Liver (tissue), 9 donors: ENCODE results near the gene CEP20. TPM values are rescaled to one million over a fixed set of nuclear protein-coding genes. Genes with fewer than 3 reads are reported as not detected.
"Not testable (repeated sequence)": the region's sequence is repeated elsewhere in the genome, so short reads cannot be mapped to it uniquely, and the experiment has no call there.

Experiments used
- DNase-seq: peaks from one replicate; pipeline ENCODE4 v3.0.0-alpha.2; 2017; ENCODE audit warnings: low spot score
- H3K27ac ChIP-seq, 2 donors: one replicate each; pipeline ENCODE4 v1.7.0; 2013; ENCODE audit warnings: inconsistent platforms in 2 of 2, low read length in 2 of 2, control low read depth in 1 of 2, low read depth in 1 of 2, mild to moderate bottlenecking in 1 of 2
- H3K27me3 ChIP-seq, 4 donors: one replicate each; pipeline versions ENCODE4 v1.6.1 to v1.7.0; 2013; ENCODE audit warnings: low read length in 3 of 4, inconsistent platforms in 1 of 4, mild to moderate bottlenecking in 1 of 4, moderate library complexity in 1 of 4; ENCODE audit not compliant: control insufficient read depth in 4 of 4, insufficient read depth in 4 of 4
- H3K36me3 ChIP-seq, 4 donors: one replicate each; pipeline versions ENCODE4 v1.6.1 to v1.7.0; 2013; ENCODE audit warnings: low read length in 3 of 4, mild to moderate bottlenecking in 3 of 4, low read depth in 1 of 4, moderate library complexity in 1 of 4; ENCODE audit not compliant: control insufficient read depth in 4 of 4, insufficient read depth in 3 of 4
- H3K4me1 ChIP-seq, 4 donors: one replicate each; pipeline versions ENCODE4 v1.6.1 to v1.7.0; 2013; ENCODE audit warnings: low read length in 3 of 4, mild to moderate bottlenecking in 3 of 4, moderate library complexity in 1 of 4; ENCODE audit not compliant: control insufficient read depth in 4 of 4, insufficient read depth in 4 of 4
- H3K4me3 ChIP-seq, 3 donors: one replicate each; pipeline versions ENCODE4 v1.6.1 to v1.7.0; 2013; ENCODE audit warnings: low read length in 3 of 3, control low read depth in 1 of 3, low read depth in 1 of 3, mild to moderate bottlenecking in 1 of 3
- H3K9ac ChIP-seq, 2 donors: one replicate each; pipeline ENCODE4 v1.7.0; 2013; ENCODE audit warnings: low read length in 2 of 2, mild to moderate bottlenecking in 2 of 2, moderate library complexity in 2 of 2, control low read depth in 1 of 2, low read depth in 1 of 2
- H3K9me3 ChIP-seq, 4 donors: one replicate each; pipeline versions ENCODE4 v1.6.1 to v1.7.0; 2013; ENCODE audit warnings: low read length in 3 of 4; ENCODE audit not compliant: control insufficient read depth in 4 of 4
- EGR1 ChIP-seq, 2 donors: IDR thresholded peaks; 2 replicates each; pipeline ENCODE4 v1.6.1; 2016 to 2018; ENCODE audit warnings: antibody characterized with exemption in 2 of 2, low read depth in 2 of 2
- GABPA ChIP-seq, 2 donors: IDR thresholded peaks in 1 of 2; conservative IDR thresholded peaks in 1 of 2; 2 replicates each; pipeline ENCODE4 v1.6.1; 2016; ENCODE audit warnings: antibody characterized with exemption in 2 of 2, mild to moderate bottlenecking in 1 of 2, moderate library complexity in 1 of 2
- HNF4A ChIP-seq, 2 donors: conservative IDR thresholded peaks; 2 replicates each; pipeline ENCODE4 v1.6.1; 2016; ENCODE audit warnings: antibody characterized with exemption in 2 of 2, mild to moderate bottlenecking in 2 of 2
- MAX ChIP-seq: IDR thresholded peaks from 2 replicates; pipeline ENCODE4 v1.6.1; 2016; ENCODE audit warnings: antibody characterized with exemption
- NR2F2 ChIP-seq: IDR thresholded peaks from 2 replicates; pipeline ENCODE4 v1.6.1; 2016; ENCODE audit warnings: antibody characterized with exemption
- RAD21 ChIP-seq, 2 donors: IDR thresholded peaks; 2 replicates each; pipeline ENCODE4 v1.6.1; 2016; ENCODE audit warnings: antibody characterized with exemption in 2 of 2, mild to moderate bottlenecking in 2 of 2
- RXRA ChIP-seq, 2 donors: IDR thresholded peaks; 2 replicates each; pipeline ENCODE4 v1.6.1; 2017 to 2018; ENCODE audit warnings: antibody characterized with exemption in 2 of 2, mild to moderate bottlenecking in 1 of 2
- SP1 ChIP-seq: IDR thresholded peaks from 2 replicates; pipeline ENCODE4 v1.6.1; 2018; ENCODE audit warnings: antibody characterized with exemption, mild to moderate bottlenecking
- TAF1 ChIP-seq: conservative IDR thresholded peaks from 2 replicates; pipeline ENCODE4 v1.6.1; 2016; ENCODE audit warnings: antibody characterized with exemption, mild to moderate bottlenecking
- YY1 ChIP-seq: IDR thresholded peaks from 2 replicates; pipeline ENCODE4 v1.6.1; 2016; ENCODE audit warnings: antibody characterized with exemption, mild to moderate bottlenecking
- ZBTB33 ChIP-seq: IDR thresholded peaks from 2 replicates; pipeline ENCODE4 v1.6.1; 2016; ENCODE audit warnings: antibody characterized with exemption
- WGBS: extraction: QIAGEN DNeasy Blood & Tissue Kit; methylation state at CpG from one replicate; pipeline ENCODE4 v1.1.7; 2013; 5-methylcytosine and 5-hydroxymethylcytosine counted together
- polyA plus RNA-seq, 2 donors: library from polyadenylated mRNA; stranded (reverse) in 1 of 2; unstranded in 1 of 2; fragments of 200-250 nt in 1 of 2; fragments of >200 nt in 1 of 2; fragmentation: Nextera tagmentation in 1 of 2; extraction: Ambion mirVana in 1 of 2; gene quantifications; one replicate each; pipeline versions ENCODE4 v1.2.1 to v1.2.3, GENCODE V29; 2013 to 2015
- total RNA-seq, 2 donors: library from RNA; depleted of rRNA; stranded (reverse); fragments of >200 nt; gene quantifications; one replicate each; pipeline ENCODE4 v1.2.3, GENCODE V29; 2014
- TF ChIP-seq, protein P1 (sequence below): IDR thresholded peaks from 2 replicates; pipeline ENCODE4 v1.6.1; 2016; ENCODE audit warnings: antibody characterized with exemption, mild to moderate bottlenecking
- TF ChIP-seq, protein P2 (sequence below): fragments of 150-350 bp; IDR thresholded peaks from 2 replicates; pipeline ENCODE4 v1.5.1; 2017; ENCODE audit warnings: improper control_type of control experiment, low read depth, low read length; ENCODE audit not compliant: missing input control
- donor health status: healthy.
- donor health status: healthy.
- donor health status: healthy.
- donor health status: healthy.
- donor health status: healthy.

The CEP20 gene, protein sequence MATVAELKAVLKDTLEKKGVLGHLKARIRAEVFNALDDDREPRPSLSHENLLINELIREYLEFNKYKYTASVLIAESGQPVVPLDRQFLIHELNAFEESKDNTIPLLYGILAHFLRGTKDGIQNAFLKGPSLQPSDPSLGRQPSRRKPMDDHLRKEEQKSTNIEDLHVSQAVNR
- 10 to 100 TPM; 13.2 to 19.2 TPM for total RNA-seq
- 10 to 100 TPM; 10.7 to 13.4 TPM for polyA plus RNA-seq

DNA sequence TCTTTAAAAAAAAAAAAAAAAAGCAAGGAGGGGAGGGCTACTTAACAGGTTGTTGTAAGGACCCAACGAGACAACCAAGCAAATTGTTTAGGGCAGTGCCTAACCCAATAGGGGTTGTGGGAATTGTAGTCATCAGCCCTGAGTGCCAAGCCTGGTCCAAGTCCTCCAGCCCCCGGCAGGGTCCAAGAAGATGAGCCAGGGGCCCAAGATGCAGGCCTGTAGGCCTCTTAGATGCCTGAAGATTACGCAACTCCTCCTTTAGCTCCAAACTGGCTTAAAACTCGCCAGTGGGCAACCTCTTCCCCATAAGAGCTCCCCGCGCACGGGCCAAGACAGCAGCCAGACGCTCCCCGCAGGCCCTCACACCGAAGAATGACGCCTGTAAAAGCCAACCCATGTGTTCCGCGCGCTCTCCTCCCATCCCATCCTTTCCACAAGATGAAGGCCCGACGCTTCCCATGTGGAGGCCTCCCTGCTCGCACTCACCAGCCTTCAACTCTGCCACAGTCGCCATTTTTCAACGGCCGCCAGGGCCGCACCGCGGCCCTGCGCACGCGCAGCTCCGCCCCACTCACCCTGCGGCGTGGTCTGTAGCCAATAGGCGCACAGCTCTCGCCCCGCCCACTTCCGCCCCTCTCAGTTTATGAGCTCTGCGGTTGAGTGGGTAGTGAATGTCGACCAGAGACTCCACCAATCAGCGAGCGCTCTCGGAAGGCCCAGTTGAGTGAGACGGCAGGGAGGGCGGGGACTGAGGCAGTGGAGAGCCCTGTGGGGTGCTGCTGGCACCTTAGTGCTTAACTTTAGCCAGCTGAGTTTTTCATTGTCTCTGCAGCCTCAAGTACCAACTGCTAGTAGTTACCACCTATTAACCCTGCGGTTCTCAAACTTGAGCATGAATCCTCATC lies at the start of gene CEP20:
TSS of gene CEP20 (minus strand) at position 532 of the 905 bp plus-strand sequence. CDS start at position 514, 18 bp downstream.
- peak within 1 kb of the TSS; percentile 75 to 79 for H3K27ac ChIP-seq
- TF ChIP-seq EGR1 (IDR thresholded peaks at IDR 0.05; ENCODE audit: low read depth in 2 of 2), result peak in 1 of 2 donors; percentile 38
- peak in 1 of 2 donors; percentile 17 for TF ChIP-seq RXRA (IDR thresholded peaks at IDR 0.05)
- TF ChIP-seq YY1, result peak; percentile 99
- TF ChIP-seq RAD21 (IDR thresholded peaks at IDR 0.05), result peak; percentile 17 to 38
- peak; percentile 82 for TF ChIP-seq TAF1
- TF ChIP-seq HNF4A (conservative IDR thresholded peaks at IDR 0.05), result no peak
- TF ChIP-seq, protein P1, sequence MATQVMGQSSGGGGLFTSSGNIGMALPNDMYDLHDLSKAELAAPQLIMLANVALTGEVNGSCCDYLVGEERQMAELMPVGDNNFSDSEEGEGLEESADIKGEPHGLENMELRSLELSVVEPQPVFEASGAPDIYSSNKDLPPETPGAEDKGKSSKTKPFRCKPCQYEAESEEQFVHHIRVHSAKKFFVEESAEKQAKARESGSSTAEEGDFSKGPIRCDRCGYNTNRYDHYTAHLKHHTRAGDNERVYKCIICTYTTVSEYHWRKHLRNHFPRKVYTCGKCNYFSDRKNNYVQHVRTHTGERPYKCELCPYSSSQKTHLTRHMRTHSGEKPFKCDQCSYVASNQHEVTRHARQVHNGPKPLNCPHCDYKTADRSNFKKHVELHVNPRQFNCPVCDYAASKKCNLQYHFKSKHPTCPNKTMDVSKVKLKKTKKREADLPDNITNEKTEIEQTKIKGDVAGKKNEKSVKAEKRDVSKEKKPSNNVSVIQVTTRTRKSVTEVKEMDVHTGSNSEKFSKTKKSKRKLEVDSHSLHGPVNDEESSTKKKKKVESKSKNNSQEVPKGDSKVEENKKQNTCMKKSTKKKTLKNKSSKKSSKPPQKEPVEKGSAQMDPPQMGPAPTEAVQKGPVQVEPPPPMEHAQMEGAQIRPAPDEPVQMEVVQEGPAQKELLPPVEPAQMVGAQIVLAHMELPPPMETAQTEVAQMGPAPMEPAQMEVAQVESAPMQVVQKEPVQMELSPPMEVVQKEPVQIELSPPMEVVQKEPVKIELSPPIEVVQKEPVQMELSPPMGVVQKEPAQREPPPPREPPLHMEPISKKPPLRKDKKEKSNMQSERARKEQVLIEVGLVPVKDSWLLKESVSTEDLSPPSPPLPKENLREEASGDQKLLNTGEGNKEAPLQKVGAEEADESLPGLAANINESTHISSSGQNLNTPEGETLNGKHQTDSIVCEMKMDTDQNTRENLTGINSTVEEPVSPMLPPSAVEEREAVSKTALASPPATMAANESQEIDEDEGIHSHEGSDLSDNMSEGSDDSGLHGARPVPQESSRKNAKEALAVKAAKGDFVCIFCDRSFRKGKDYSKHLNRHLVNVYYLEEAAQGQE, result peak; percentile 39
- peak; percentile 81 for TF ChIP-seq SP1
- peak; percentile 32 for TF ChIP-seq MAX
- no peak for TF ChIP-seq NR2F2
- TF ChIP-seq GABPA (IDR thresholded peaks at IDR 0.05 in 1 of 2, conservative IDR thresholded peaks at IDR 0.05 in 1 of 2), result peak; percentile 10 to 81
- no peak for TF ChIP-seq ZBTB33
- TF ChIP-seq, protein P2, sequence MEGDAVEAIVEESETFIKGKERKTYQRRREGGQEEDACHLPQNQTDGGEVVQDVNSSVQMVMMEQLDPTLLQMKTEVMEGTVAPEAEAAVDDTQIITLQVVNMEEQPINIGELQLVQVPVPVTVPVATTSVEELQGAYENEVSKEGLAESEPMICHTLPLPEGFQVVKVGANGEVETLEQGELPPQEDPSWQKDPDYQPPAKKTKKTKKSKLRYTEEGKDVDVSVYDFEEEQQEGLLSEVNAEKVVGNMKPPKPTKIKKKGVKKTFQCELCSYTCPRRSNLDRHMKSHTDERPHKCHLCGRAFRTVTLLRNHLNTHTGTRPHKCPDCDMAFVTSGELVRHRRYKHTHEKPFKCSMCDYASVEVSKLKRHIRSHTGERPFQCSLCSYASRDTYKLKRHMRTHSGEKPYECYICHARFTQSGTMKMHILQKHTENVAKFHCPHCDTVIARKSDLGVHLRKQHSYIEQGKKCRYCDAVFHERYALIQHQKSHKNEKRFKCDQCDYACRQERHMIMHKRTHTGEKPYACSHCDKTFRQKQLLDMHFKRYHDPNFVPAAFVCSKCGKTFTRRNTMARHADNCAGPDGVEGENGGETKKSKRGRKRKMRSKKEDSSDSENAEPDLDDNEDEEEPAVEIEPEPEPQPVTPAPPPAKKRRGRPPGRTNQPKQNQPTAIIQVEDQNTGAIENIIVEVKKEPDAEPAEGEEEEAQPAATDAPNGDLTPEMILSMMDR, result peak; percentile 41
- H3K9me3 ChIP-seq, result no peaks in the 10 kb centered on the region
- no peaks in the 10 kb centered on the region for H3K27me3 ChIP-seq
- peaks cover 0 to 5% (median 1%) of the 10 kb centered on the region in 4 donors for H3K36me3 ChIP-seq
- peak within 1 kb of the TSS; percentile 39 to 92 for H3K9ac ChIP-seq
- H3K4me1 ChIP-seq, result peaks cover 1 to 15% (median 11%) of the 10 kb centered on the region in 4 donors
- peak; percentile 99 for DNase-seq
- under 1% methylated on average over 41 of the region's 41 CpGs for WGBS
- H3K4me3 ChIP-seq, result peak within 1 kb of the TSS; percentile 68 to 100 (median 73)

DNA sequence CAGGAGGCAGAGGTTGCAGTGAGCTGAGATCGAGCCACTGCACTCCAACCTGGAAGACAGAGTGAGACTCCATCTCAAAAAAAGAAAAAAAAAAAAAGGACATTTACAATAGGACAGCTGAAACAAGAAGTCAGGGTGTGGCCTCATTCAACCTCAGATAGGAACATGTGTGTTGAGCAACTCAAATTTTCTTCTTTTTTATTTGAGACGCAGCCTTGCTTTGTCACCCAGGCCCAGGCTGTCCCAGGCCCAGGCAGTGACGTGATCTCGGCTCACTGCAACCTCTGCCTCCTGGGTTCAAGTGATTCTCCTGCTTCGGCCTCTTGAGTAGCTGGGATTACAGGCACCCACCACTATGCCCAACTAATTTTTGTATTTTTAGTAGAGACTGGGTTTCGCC lies 48.4 kb upstream of the CEP20 start:
- not testable (repeated sequence) for H3K9me3 ChIP-seq, DNase-seq, H3K4me1 ChIP-seq, H3K27me3 ChIP-seq, H3K36me3 ChIP-seq, H3K9ac ChIP-seq, H3K4me3 ChIP-seq, H3K27ac ChIP-seq
- WGBS, result 88% methylated on average over 6 of the region's 6 CpGs
